ENCODE results near the gene PIEZO2.

DNA sequence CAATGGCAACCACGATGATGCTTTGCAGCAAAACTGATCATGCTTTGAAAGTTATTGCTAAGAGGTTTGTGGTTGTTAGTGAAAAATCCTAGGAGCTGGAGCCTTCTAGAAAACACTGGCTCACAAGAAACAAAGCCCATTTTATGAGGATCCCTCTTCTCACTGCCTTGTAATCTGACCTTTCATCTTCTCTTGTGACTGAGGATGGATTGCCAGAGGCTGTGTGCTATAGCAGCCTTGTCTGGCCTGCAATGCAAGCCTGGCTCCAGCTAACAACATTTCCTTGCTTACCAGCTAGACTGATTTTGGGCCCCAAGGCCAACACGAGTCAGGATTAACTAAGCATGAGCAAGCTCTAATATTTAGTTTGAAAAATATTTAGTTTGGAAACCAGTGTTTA lies 13.1 kb downstream of the PIEZO2 start:
- no peak for TF ChIP-seq EZH2 (IDR thresholded peaks at IDR 0.05; ENCODE audit: insufficient read depth, low read length)
- TF ChIP-seq, protein P1, sequence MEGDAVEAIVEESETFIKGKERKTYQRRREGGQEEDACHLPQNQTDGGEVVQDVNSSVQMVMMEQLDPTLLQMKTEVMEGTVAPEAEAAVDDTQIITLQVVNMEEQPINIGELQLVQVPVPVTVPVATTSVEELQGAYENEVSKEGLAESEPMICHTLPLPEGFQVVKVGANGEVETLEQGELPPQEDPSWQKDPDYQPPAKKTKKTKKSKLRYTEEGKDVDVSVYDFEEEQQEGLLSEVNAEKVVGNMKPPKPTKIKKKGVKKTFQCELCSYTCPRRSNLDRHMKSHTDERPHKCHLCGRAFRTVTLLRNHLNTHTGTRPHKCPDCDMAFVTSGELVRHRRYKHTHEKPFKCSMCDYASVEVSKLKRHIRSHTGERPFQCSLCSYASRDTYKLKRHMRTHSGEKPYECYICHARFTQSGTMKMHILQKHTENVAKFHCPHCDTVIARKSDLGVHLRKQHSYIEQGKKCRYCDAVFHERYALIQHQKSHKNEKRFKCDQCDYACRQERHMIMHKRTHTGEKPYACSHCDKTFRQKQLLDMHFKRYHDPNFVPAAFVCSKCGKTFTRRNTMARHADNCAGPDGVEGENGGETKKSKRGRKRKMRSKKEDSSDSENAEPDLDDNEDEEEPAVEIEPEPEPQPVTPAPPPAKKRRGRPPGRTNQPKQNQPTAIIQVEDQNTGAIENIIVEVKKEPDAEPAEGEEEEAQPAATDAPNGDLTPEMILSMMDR (IDR thresholded peaks at IDR 0.05; ENCODE audit: insufficient read depth, low read depth, low read length), result no peak
